Measurements from ENCODE around the gene AK4.
A peak's percentile ranks its signal among the peaks of the same experiment; 100 is the strongest.

The AK4 gene

GRCh38 chr1:65170511-65171142, 22.6 kb downstream of the AK4 start:
- no peaks in the 10 kb centered on the region for H3K9me3 Mint-ChIP-seq
- peak overlapping the region; percentile 10 to 77 (median 48) for H3K27ac Mint-ChIP-seq
- peak overlapping the region in 1 of 3 experiments; percentile 35 for H3K4me3 Mint-ChIP-seq
- H3K36me3 Mint-ChIP-seq (ENCODE audit: low read depth) = no peaks in the 10 kb centered on the region
- H3K4me1 Mint-ChIP-seq = peaks cover 59% of the 10 kb centered on the region
- H3K27me3 Mint-ChIP-seq (ENCODE audit: low read depth) = no peaks in the 10 kb centered on the region
- TF ChIP-seq CTCF (IDR thresholded peaks at IDR 0.05; ENCODE audit: unreplicated experiment in 3 of 3) = no peak

GRCh38 chr1:65172936-65173690, 25.1 kb downstream of the AK4 start:
- Mint-ChIP-seq H3K9me3 (no peaks in the 10 kb centered on the region), H3K27ac (peak overlapping the region in 2 of 3 experiments; percentile 26 to 37), H3K27me3 (ENCODE audit: low read depth) (no peaks in the 10 kb centered on the region), H3K36me3 (ENCODE audit: low read depth) (no peaks in the 10 kb centered on the region), H3K4me3 (no peak overlapping the region), H3K4me1 (peaks cover 58% of the 10 kb centered on the region)
- no peak for TF ChIP-seq CTCF (IDR thresholded peaks at IDR 0.05; ENCODE audit: unreplicated experiment in 3 of 3)

- TF ChIP-seq CTCF (IDR thresholded peaks at IDR 0.05; ENCODE audit: unreplicated experiment in 3 of 3) = no peak
- no peaks in the 10 kb centered on the region for H3K9me3 Mint-ChIP-seq
- peaks cover 55% of the 10 kb centered on the region for H3K4me1 Mint-ChIP-seq
- H3K36me3 Mint-ChIP-seq (ENCODE audit: low read depth) = no peaks in the 10 kb centered on the region
- H3K4me3 Mint-ChIP-seq = no peak overlapping the region
- H3K27me3 Mint-ChIP-seq (ENCODE audit: low read depth) = no peaks in the 10 kb centered on the region
- H3K27ac Mint-ChIP-seq = peak overlapping the region in 1 of 3 experiments; percentile 44
These were observed 26.6 kb downstream of the AK4 start for GRCh38 chr1:65174585-65174984.

GRCh38 chr1:65175171-65176055, 27.4 kb downstream of the AK4 start:
- H3K9me3 Mint-ChIP-seq = no peaks in the 10 kb centered on the region
- H3K4me3 Mint-ChIP-seq = peak overlapping the region in 1 of 3 experiments; percentile 2
- H3K36me3 Mint-ChIP-seq (ENCODE audit: low read depth) = no peaks in the 10 kb centered on the region
- H3K27ac Mint-ChIP-seq = peak overlapping the region; percentile 57 to 68 (median 59)
- no peak for TF ChIP-seq CTCF (IDR thresholded peaks at IDR 0.05; ENCODE audit: unreplicated experiment in 3 of 3)
- no peaks in the 10 kb centered on the region for H3K27me3 Mint-ChIP-seq (ENCODE audit: low read depth)
- H3K4me1 Mint-ChIP-seq = peaks cover 49% of the 10 kb centered on the region

- no peaks in the 10 kb centered on the region for H3K9me3 Mint-ChIP-seq
- no peaks in the 10 kb centered on the region for H3K27me3 Mint-ChIP-seq (ENCODE audit: low read depth)
- H3K4me1 Mint-ChIP-seq = peaks cover 50% of the 10 kb centered on the region
These were observed 28.1 kb downstream of the AK4 start for GRCh38 chr1:65176056-65176450.

More at GRCh38 chr1:65176056-65176450, 28.1 kb downstream of the AK4 start:
- TF ChIP-seq CTCF (IDR thresholded peaks at IDR 0.05; ENCODE audit: unreplicated experiment in 3 of 3) = no peak
- Mint-ChIP-seq H3K27ac (peak overlapping the region in 1 of 3 experiments; percentile 68), H3K4me3 (peak overlapping the region in 1 of 3 experiments; percentile 8), H3K36me3 (ENCODE audit: low read depth) (no peaks in the 10 kb centered on the region)
